DOHH2 (cell line): ENCODE measurements around the gene PLCD1.

Experiments used
- EZH2phosphoT487 ChIP-seq: fragments of 200-600 bp; sonication (generic); IDR thresholded peaks from 2 replicates; pipeline ENCODE4 v1.6.1; 2017; ENCODE audit warnings: borderline replicate concordance, mild to moderate bottlenecking, antibody characterized with exemption, low read length, moderate library complexity, mixed read lengths
- TF ChIP-seq, protein P1 (sequence below): fragments of 200-600 bp; sonication (generic); IDR thresholded peaks from one replicate; pipeline ENCODE4 v1.5.1; 2014; ENCODE audit warnings: antibody characterized with exemption, mild to moderate bottlenecking, low read depth, low read length; ENCODE audit not compliant: poor library complexity, severe bottlenecking

DNA sequence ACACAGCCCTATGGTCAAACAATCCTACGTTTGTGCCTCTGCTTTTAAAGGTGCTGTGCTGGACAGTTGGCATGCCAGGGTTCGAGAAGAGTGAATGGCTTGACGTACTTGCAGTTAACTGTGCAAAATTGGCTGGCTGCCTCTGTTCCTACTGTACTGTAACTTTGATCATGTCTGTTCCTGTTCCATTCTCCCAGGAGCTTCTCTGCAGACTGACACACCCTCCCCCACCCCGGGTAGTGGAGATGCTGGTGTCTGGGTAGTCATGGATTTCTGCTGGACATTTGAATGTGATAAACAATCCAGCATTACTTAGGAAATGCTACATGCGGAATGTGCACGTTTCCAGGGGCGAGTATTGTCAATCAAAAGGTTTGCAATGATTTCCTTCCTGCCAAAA is 45.4 kb downstream of the PLCD1 start:
- TF ChIP-seq, protein P1, sequence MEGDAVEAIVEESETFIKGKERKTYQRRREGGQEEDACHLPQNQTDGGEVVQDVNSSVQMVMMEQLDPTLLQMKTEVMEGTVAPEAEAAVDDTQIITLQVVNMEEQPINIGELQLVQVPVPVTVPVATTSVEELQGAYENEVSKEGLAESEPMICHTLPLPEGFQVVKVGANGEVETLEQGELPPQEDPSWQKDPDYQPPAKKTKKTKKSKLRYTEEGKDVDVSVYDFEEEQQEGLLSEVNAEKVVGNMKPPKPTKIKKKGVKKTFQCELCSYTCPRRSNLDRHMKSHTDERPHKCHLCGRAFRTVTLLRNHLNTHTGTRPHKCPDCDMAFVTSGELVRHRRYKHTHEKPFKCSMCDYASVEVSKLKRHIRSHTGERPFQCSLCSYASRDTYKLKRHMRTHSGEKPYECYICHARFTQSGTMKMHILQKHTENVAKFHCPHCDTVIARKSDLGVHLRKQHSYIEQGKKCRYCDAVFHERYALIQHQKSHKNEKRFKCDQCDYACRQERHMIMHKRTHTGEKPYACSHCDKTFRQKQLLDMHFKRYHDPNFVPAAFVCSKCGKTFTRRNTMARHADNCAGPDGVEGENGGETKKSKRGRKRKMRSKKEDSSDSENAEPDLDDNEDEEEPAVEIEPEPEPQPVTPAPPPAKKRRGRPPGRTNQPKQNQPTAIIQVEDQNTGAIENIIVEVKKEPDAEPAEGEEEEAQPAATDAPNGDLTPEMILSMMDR = no peak
- no peak for TF ChIP-seq EZH2phosphoT487
